WERI-Rb-1 (cell line): ENCODE measurements around the gene SYN1.

Source experiments
- DNase-seq: peaks from one replicate; pipeline ENCODE4 v3.0.0-alpha.2; 2020
- H3K27ac ChIP-seq: fragments of 250-450 bp; sonication (Bioruptor Pico); 2 replicates; pipeline ENCODE4 v1.5.1; 2020; ENCODE audit warnings: mild to moderate bottlenecking, moderate library complexity
- H3K27me3 ChIP-seq: fragments of 250-450 bp; sonication (Bioruptor Pico); 2 replicates; pipeline ENCODE4 v1.5.1; 2021; ENCODE audit warnings: mild to moderate bottlenecking, low read depth, moderate library complexity; ENCODE audit not compliant: insufficient read depth, severe bottlenecking
- H3K36me3 ChIP-seq: fragments of 250-450 bp; sonication (Bioruptor Pico); 2 replicates; pipeline ENCODE4 v1.5.1; 2020; ENCODE audit warnings: mild to moderate bottlenecking, moderate library complexity
- H3K4me3 ChIP-seq: 2 replicates; pipeline ENCODE4 v1.5.1; 2011; ENCODE audit warnings: low read depth, mild to moderate bottlenecking, control low read depth, low read length
- H3K9me3 ChIP-seq: fragments of 250-450 bp; sonication (Bioruptor Pico); 2 replicates; pipeline ENCODE4 v1.5.1; 2021; ENCODE audit warnings: mild to moderate bottlenecking, moderate library complexity; ENCODE audit not compliant: severe bottlenecking
- CTCF ChIP-seq: IDR thresholded peaks from 2 replicates; pipeline ENCODE4 v1.5.1; 2011; ENCODE audit warnings: low read depth, mild to moderate bottlenecking, control low read depth, inconsistent platforms, low read length

The SYN1 gene

GRCh38 chrX:47583240-47583861 lies 36.3 kb downstream of the SYN1 start:
- Histone ChIP-seq H3K27ac (no peak overlapping the region), H3K9me3 (no peaks in the 10 kb centered on the region), H3K27me3 (peaks cover 9% of the 10 kb centered on the region), H3K36me3 (no peaks in the 10 kb centered on the region), H3K4me3 (no peak overlapping the region)
- no peak for DNase-seq
- no peak for TF ChIP-seq CTCF

GRCh38 chrX:47581731-47582647 lies 37.7 kb downstream of the SYN1 start, which contains the start of gene TIMP1:
TSS of gene TIMP1 (plus strand) at chrX:47582436. CDS start at chrX:47583416, 980 bp downstream.
- H3K27me3 ChIP-seq = peaks cover 9% of the 10 kb centered on the region
- DNase-seq = no peak
- H3K27ac ChIP-seq = no peak within 1 kb of the TSS
- TF ChIP-seq CTCF = no peak
- no peak within 1 kb of the TSS for H3K4me3 ChIP-seq
- H3K9me3 ChIP-seq = no peaks in the 10 kb centered on the region
- H3K36me3 ChIP-seq = no peaks in the 10 kb centered on the region

GRCh38 chrX:47579537-47579936 lies 40.1 kb downstream of the SYN1 start:
- no peak for DNase-seq
- peaks cover 9% of the 10 kb centered on the region for H3K27me3 ChIP-seq
- no peak overlapping the region for H3K4me3 ChIP-seq
- H3K36me3 ChIP-seq = no peaks in the 10 kb centered on the region
- no peak overlapping the region for H3K27ac ChIP-seq
- no peak for TF ChIP-seq CTCF
- no peaks in the 10 kb centered on the region for H3K9me3 ChIP-seq

GRCh38 chrX:47578692-47579091 lies 41.0 kb downstream of the SYN1 start:
- no peaks in the 10 kb centered on the region for H3K9me3 ChIP-seq
- H3K27me3 ChIP-seq = peaks cover 9% of the 10 kb centered on the region
- no peak for DNase-seq
- TF ChIP-seq CTCF = no peak
- H3K4me3 ChIP-seq = no peak overlapping the region
- no peaks in the 10 kb centered on the region for H3K36me3 ChIP-seq
- no peak overlapping the region for H3K27ac ChIP-seq

GRCh38 chrX:47577901-47578300 lies 41.8 kb downstream of the SYN1 start:
- Histone ChIP-seq H3K9me3 (no peaks in the 10 kb centered on the region), H3K27ac (no peak overlapping the region), H3K36me3 (no peaks in the 10 kb centered on the region), H3K4me3 (no peak overlapping the region), H3K27me3 (peaks cover 12% of the 10 kb centered on the region)
- no peak for DNase-seq
- no peak for TF ChIP-seq CTCF
